Measurements from ENCODE around the gene STEAP1. TPM values are rescaled to one million over a fixed set of nuclear protein-coding genes. Genes with fewer than 3 reads are reported as not detected.
"Not testable (repeated sequence)": the region's sequence is repeated elsewhere in the genome, so short reads cannot be mapped to it uniquely, and the experiment has no call there.

STEAP1 gene
- total RNA-seq, 3 donors from 2014 or later (not counting 1 experiment from before 2014, with no cell fraction given), result not detected

DNA sequence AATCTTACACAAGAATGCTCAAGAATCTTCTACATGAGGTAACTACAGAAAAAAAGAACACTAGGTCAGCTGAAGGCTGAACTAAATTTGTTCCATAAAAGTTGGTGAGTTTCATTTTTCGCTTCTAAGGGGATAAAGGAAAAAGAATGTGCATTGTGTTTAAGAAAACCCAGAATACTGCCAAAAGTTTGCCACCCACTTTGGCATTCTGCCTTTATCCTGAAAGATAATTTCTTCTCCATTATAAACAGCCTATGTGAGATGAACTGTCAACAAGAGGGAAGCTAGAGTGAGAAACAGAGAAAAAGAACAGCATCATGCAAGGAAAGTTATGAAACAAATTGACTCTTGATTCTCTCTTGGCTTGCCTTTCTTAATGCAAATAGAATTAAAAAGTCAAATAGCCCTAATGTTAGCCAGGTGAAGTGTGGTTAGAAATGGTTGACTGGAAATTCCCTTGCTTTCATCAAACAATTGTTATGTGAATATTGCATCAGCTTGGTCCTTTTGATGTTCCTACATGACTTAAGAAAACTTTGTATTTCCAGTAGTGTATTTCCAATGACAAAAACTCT lies 25.8 kb downstream of the STEAP1 start:
- TF ChIP-seq, protein P1, sequence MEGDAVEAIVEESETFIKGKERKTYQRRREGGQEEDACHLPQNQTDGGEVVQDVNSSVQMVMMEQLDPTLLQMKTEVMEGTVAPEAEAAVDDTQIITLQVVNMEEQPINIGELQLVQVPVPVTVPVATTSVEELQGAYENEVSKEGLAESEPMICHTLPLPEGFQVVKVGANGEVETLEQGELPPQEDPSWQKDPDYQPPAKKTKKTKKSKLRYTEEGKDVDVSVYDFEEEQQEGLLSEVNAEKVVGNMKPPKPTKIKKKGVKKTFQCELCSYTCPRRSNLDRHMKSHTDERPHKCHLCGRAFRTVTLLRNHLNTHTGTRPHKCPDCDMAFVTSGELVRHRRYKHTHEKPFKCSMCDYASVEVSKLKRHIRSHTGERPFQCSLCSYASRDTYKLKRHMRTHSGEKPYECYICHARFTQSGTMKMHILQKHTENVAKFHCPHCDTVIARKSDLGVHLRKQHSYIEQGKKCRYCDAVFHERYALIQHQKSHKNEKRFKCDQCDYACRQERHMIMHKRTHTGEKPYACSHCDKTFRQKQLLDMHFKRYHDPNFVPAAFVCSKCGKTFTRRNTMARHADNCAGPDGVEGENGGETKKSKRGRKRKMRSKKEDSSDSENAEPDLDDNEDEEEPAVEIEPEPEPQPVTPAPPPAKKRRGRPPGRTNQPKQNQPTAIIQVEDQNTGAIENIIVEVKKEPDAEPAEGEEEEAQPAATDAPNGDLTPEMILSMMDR (IDR thresholded peaks at IDR 0.05), result no peak
- peaks cover 4% of the 10 kb centered on the region for H3K4me1 ChIP-seq (ENCODE audit: control insufficient read depth, insufficient read depth, low read length)
- no CpG with 5 or more reads among the region's 1 CpG for WGBS (ENCODE audit: insufficient coverage)
- intact Hi-C loops (cut with micrococcal nuclease), result no loop called here
- H3K27ac ChIP-seq (ENCODE audit: low read length), result no peak overlapping the region
- no peak for DNase-seq
- no peak overlapping the region for H3K27ac Mint-ChIP-seq
- peaks cover 9 to 10% of the 10 kb centered on the region in 2 donors for H3K4me1 Mint-ChIP-seq
- no peaks in the 10 kb centered on the region for H3K9me3 Mint-ChIP-seq
- no peak overlapping the region for H3K4me3 Mint-ChIP-seq
- no peaks in the 10 kb centered on the region for H3K9me3 ChIP-seq (ENCODE audit: control insufficient read depth, insufficient read depth, low read length)
- no peaks in the 10 kb centered on the region for H3K27me3 Mint-ChIP-seq (ENCODE audit: low read depth in 2 of 2)
- H3K36me3 Mint-ChIP-seq, result no peaks in the 10 kb centered on the region
- no peak for ATAC-seq
- no peaks in the 10 kb centered on the region for H3K36me3 ChIP-seq (ENCODE audit: control insufficient read depth, insufficient read depth, low read length)
- no peaks in the 10 kb centered on the region for H3K27me3 ChIP-seq (ENCODE audit: control insufficient read depth, insufficient read depth, low read length)
- H3K4me3 ChIP-seq (ENCODE audit: low read length), result no peak overlapping the region

DNA sequence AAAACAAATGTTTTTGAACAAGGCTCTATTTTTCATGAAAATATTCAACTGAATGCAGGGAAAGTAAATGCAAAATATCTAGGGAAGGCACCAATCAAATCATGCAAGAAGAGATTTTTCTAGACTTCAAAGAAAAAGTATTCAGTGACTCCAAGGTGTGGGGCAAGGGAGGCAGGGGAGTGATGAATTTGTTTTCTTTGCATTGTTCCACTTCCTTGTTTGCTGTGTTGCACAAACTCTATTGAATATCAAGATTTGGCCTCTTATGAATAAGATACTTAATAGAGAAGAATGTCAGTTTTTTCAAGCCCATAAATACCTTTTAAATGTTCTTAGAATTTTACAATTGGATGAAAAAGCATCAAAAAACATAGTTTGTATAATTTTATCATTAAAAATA lies 26.4 kb downstream of the STEAP1 start:
- intact Hi-C loops (cut with micrococcal nuclease), result no loop called here
- Mint-ChIP-seq H3K4me1 (peaks cover 9 to 10% of the 10 kb centered on the region in 2 donors), H3K27me3 (ENCODE audit: low read depth in 2 of 2) (no peaks in the 10 kb centered on the region), H3K4me3 (no peak overlapping the region), H3K36me3 (no peaks in the 10 kb centered on the region), H3K9me3 (no peaks in the 10 kb centered on the region), H3K27ac (no peak overlapping the region)
- Histone ChIP-seq H3K4me1 (ENCODE audit: control insufficient read depth, insufficient read depth, low read length) (peaks cover 4% of the 10 kb centered on the region), H3K9me3 (ENCODE audit: control insufficient read depth, insufficient read depth, low read length) (no peaks in the 10 kb centered on the region), H3K4me3 (ENCODE audit: low read length) (no peak overlapping the region), H3K27me3 (ENCODE audit: control insufficient read depth, insufficient read depth, low read length) (no peaks in the 10 kb centered on the region), H3K27ac (ENCODE audit: low read length) (no peak overlapping the region), H3K36me3 (ENCODE audit: control insufficient read depth, insufficient read depth, low read length) (no peaks in the 10 kb centered on the region)
- no peak for DNase-seq
- TF ChIP-seq, protein P1 (IDR thresholded peaks at IDR 0.05), result no peak
- ATAC-seq, result no peak

DNA sequence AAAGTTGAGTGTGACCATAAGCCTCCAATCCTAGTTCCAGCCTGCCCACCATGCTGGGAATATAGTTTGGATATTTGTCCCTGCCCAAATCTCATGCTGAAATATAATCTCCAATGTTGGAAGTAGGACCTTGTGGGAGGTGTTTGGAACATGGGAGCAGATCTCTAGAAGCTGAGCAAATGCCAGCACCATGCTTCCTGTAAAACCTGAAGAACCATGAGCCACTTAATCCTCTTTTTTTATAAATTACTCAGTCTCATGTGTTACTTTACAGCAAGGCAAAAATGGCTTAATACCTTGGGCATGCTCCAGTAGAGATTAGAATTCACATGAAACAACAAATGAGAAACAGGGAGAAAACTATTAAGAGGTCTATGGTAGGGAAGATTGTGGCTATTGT lies 27.2 kb downstream of the STEAP1 start:
- TF ChIP-seq, protein P1 (IDR thresholded peaks at IDR 0.05), result no peak
- Mint-ChIP-seq H3K9me3 (no peaks in the 10 kb centered on the region), H3K4me1 (peaks cover 9 to 10% of the 10 kb centered on the region in 2 donors), H3K27me3 (ENCODE audit: low read depth in 2 of 2) (no peaks in the 10 kb centered on the region), H3K27ac (no peak overlapping the region), H3K4me3 (no peak overlapping the region), H3K36me3 (no peaks in the 10 kb centered on the region)
- no peaks in the 10 kb centered on the region for H3K27me3 ChIP-seq (ENCODE audit: control insufficient read depth, insufficient read depth, low read length)
- H3K4me1 ChIP-seq (ENCODE audit: control insufficient read depth, insufficient read depth, low read length), result peaks cover 4% of the 10 kb centered on the region
- no peak overlapping the region for H3K27ac ChIP-seq (ENCODE audit: low read length)
- H3K4me3 ChIP-seq (ENCODE audit: low read length), result no peak overlapping the region
- H3K36me3 ChIP-seq (ENCODE audit: control insufficient read depth, insufficient read depth, low read length), result no peaks in the 10 kb centered on the region
- intact Hi-C loops (cut with micrococcal nuclease), result no loop called here
- H3K9me3 ChIP-seq (ENCODE audit: control insufficient read depth, insufficient read depth, low read length), result no peaks in the 10 kb centered on the region
- DNase-seq, result no peak
- ATAC-seq, result no peak

DNA sequence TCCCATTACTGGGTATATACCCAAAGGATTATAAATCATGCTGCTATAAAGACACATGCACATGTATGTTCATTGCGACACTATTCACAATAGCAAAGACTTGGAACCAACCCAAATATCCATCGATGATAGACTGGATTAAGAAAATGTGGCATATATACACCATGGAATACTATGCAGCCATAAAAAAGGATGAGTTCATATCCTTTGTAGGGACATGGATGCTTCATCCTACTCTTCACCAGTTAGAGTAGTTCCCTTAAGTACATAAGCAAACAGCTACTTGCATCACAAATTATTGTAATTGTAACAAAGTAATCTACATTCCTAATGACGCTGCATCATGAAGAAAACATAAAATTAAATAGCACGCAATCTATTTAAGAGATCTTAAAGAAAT lies 32.0 kb downstream of the STEAP1 start:
- ATAC-seq; H3K36me3 ChIP-seq (ENCODE audit: control insufficient read depth, insufficient read depth, low read length); H3K27ac ChIP-seq (ENCODE audit: low read length); H3K9me3 Mint-ChIP-seq; H3K36me3 Mint-ChIP-seq; H3K4me3 Mint-ChIP-seq; H3K4me3 ChIP-seq (ENCODE audit: low read length); H3K27me3 Mint-ChIP-seq (ENCODE audit: low read depth in 2 of 2); H3K27ac Mint-ChIP-seq; intact Hi-C loops (cut with micrococcal nuclease); H3K4me1 Mint-ChIP-seq; DNase-seq; H3K9me3 ChIP-seq (ENCODE audit: control insufficient read depth, insufficient read depth, low read length); H3K4me1 ChIP-seq (ENCODE audit: control insufficient read depth, insufficient read depth, low read length); H3K27me3 ChIP-seq (ENCODE audit: control insufficient read depth, insufficient read depth, low read length): not testable (repeated sequence)
- no CpG with 5 or more reads among the region's 4 CpGs for WGBS (ENCODE audit: insufficient coverage)

Data from natural killer cell (primary cell).